Gastroesophageal sphincter (tissue), 4 donors: ENCODE results near the gene ITGB5. TPM values are rescaled to one million over a fixed set of nuclear protein-coding genes. Genes with fewer than 3 reads are reported as not detected.

Experiments used
- ATAC-seq: fragments of 150-250 bp; one replicate; pipeline ENCODE4 v1.9.1; 2016; ENCODE audit warnings: mild to moderate bottlenecking, moderate library complexity
- H3K27ac ChIP-seq, 4 donors: fragments of 200-600 bp; sonication (generic) in 3 of 4; 1 replicate in 3 of 4; 2 replicates in 1 of 4; pipeline ENCODE4 v1.5.1; 2016 to 2019
- H3K27me3 ChIP-seq: fragments of 200-600 bp; sonication (generic); one replicate; pipeline ENCODE4 v1.5.1; 2019
- H3K36me3 ChIP-seq, 2 donors: fragments of 200-600 bp; sonication (generic); one replicate each; pipeline ENCODE4 v1.5.1; 2019; ENCODE audit warnings: control low read depth in 1 of 2
- H3K4me1 ChIP-seq, 3 donors: fragments of 200-600 bp; sonication (generic); 1 replicate in 2 of 3; 2 replicates in 1 of 3; pipeline ENCODE4 v1.5.1; 2016 to 2019; ENCODE audit warnings: control low read depth in 2 of 3
- H3K4me3 ChIP-seq, 2 donors: fragments of 200-600 bp; sonication (generic); one replicate each; pipeline ENCODE4 v1.5.1; 2019; ENCODE audit warnings: mild to moderate bottlenecking in 1 of 2, moderate library complexity in 1 of 2
- H3K9me3 ChIP-seq, 3 donors: fragments of 200-600 bp; sonication (generic); one replicate each; pipeline ENCODE4 v1.5.1; 2017 to 2019; ENCODE audit warnings: control low read depth in 2 of 3
- EP300 ChIP-seq: sonication (generic); formaldehyde crosslinking; IDR thresholded peaks from one replicate; pipeline ENCODE4 v1.6.1; 2017; ENCODE audit warnings: antibody characterized with exemption, mild to moderate bottlenecking
- POLR2A ChIP-seq, 2 donors: fragments of 450-650 bp; IDR thresholded peaks; one replicate each; pipeline ENCODE4 v1.6.1; 2017; ENCODE audit warnings: antibody characterized with exemption in 2 of 2, mild to moderate bottlenecking in 2 of 2, moderate library complexity in 1 of 2
- POLR2AphosphoS5 ChIP-seq: sonication (generic); formaldehyde crosslinking; IDR thresholded peaks from one replicate; pipeline ENCODE4 v1.6.1; 2017; ENCODE audit warnings: antibody characterized with exemption
- WGBS, 2 donors: methylation state at CpG; one replicate each; pipeline ENCODE4 v1.1.5; 2018; ENCODE audit warnings: low coverage in 1 of 2; 5-methylcytosine and 5-hydroxymethylcytosine counted together
- total RNA-seq, 4 donors: library from RNA; depleted of rRNA; stranded (reverse); fragments of >200 nt; gene quantifications; one replicate each; pipeline ENCODE4 v1.1.0, GENCODE V29; 2016
- TF ChIP-seq, protein P1 (sequence below), 4 experiments: fragments of 200-600 bp in 2 of 4; fragments of 450-650 bp in 2 of 4; sonication (generic) in 1 of 4; IDR thresholded peaks; one replicate each; pipeline ENCODE4 v1.5.1; 2017 to 2019; ENCODE audit warnings: antibody characterized with exemption in 4 of 4, mild to moderate bottlenecking in 2 of 4, moderate library complexity in 2 of 4

The ITGB5 gene
- total RNA-seq, 4 donors from 2014 or later = 125 to 312 (median 151) TPM

DNA sequence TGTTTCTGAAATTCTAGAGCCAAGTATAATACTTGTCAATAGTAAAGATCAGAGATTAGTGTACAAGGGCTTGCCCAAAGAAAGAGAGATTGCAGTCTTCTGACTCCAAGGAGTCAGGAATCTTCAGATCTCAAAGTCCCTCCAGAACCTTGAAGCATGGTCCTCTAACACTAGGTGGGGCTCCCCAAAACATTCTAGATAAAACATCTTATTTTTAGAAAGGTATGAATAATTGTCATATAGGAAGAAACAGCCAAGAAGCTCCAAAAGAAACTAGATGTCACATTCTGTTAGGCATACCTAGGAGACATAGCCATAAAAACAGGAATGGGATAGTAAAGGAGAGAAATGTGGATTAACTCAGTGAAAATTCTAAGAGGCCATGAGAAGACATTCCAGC, 36.7 kb upstream of the ITGB5 start:
- H3K27me3 ChIP-seq = no peaks in the 10 kb centered on the region
- H3K4me3 ChIP-seq = no peak overlapping the region
- ATAC-seq = no peak
- no peak for TF ChIP-seq POLR2A (IDR thresholded peaks at IDR 0.05)
- TF ChIP-seq, protein P1, sequence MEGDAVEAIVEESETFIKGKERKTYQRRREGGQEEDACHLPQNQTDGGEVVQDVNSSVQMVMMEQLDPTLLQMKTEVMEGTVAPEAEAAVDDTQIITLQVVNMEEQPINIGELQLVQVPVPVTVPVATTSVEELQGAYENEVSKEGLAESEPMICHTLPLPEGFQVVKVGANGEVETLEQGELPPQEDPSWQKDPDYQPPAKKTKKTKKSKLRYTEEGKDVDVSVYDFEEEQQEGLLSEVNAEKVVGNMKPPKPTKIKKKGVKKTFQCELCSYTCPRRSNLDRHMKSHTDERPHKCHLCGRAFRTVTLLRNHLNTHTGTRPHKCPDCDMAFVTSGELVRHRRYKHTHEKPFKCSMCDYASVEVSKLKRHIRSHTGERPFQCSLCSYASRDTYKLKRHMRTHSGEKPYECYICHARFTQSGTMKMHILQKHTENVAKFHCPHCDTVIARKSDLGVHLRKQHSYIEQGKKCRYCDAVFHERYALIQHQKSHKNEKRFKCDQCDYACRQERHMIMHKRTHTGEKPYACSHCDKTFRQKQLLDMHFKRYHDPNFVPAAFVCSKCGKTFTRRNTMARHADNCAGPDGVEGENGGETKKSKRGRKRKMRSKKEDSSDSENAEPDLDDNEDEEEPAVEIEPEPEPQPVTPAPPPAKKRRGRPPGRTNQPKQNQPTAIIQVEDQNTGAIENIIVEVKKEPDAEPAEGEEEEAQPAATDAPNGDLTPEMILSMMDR (IDR thresholded peaks at IDR 0.05) = no peak
- TF ChIP-seq POLR2AphosphoS5 = no peak
- no peak for TF ChIP-seq EP300
- peaks cover 0 to 7% (median 0%) of the 10 kb centered on the region in 3 donors for H3K4me1 ChIP-seq
- H3K9me3 ChIP-seq = no peaks in the 10 kb centered on the region
- no peaks in the 10 kb centered on the region for H3K36me3 ChIP-seq
- no peak overlapping the region for H3K27ac ChIP-seq

DNA sequence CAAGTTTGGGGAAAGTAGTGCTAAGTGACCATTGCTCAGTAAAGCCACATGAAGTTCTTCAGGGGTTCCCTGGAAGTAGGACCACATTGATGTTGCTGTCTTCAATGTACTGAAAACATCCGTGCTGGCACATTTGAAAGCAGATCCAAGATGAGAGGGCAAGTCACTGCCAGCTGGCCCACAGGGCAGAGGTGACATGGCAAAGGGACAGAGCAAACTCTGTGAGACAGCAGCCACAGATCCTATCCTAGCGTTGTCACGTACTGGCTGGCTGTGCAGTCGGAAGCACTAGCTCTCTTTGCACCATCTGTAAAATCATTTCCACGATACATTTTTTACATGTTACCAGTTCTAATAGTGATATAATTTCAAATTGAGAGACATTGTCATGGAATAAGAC, 33.6 kb upstream of the ITGB5 start:
- TF ChIP-seq POLR2AphosphoS5 = no peak
- TF ChIP-seq, protein P1 (IDR thresholded peaks at IDR 0.05) = no peak
- no peak for TF ChIP-seq EP300
- no peak for TF ChIP-seq POLR2A (IDR thresholded peaks at IDR 0.05)
- no peak for ATAC-seq

DNA sequence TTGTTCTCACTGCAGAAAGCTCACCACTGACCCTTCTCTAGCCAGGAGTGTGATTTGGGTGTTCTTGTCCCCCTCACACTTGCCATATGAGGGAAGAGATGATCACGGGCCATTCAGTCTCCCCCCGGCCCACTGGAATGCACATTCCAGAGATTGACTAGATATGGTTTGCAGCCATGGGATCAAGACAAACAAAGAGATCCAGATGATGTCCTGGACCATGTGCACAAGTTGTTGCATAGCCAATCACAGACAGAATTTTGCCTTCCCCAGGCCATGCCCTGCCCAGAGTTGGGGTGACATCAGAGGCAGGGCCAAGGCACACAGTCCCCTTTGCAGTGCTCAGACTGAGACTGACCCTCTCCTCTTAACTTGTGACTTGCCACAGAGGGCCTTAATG, 32.6 kb upstream of the ITGB5 start:
- ATAC-seq = no peak
- H3K4me1 ChIP-seq = no peaks in the 10 kb centered on the region
- WGBS, 2 donors = 10% methylated on average over 2 of the region's 2 CpGs; no CpG with 5 or more reads in 1 of the 2 donors
- H3K4me3 ChIP-seq = no peak overlapping the region
- H3K27ac ChIP-seq = no peak overlapping the region
- no peak for TF ChIP-seq POLR2A (IDR thresholded peaks at IDR 0.05)
- TF ChIP-seq, protein P1 (IDR thresholded peaks at IDR 0.05) = no peak
- TF ChIP-seq EP300 = no peak
- TF ChIP-seq POLR2AphosphoS5 = no peak
- no peaks in the 10 kb centered on the region for H3K36me3 ChIP-seq
- H3K27me3 ChIP-seq = no peaks in the 10 kb centered on the region
- no peaks in the 10 kb centered on the region for H3K9me3 ChIP-seq

More for the DNA sequence above, 33.6 kb upstream of the ITGB5 start:
- no peaks in the 10 kb centered on the region for H3K4me1 ChIP-seq
- H3K36me3 ChIP-seq = no peaks in the 10 kb centered on the region
- no peaks in the 10 kb centered on the region for H3K9me3 ChIP-seq
- H3K4me3 ChIP-seq = no peak overlapping the region
- no peak overlapping the region for H3K27ac ChIP-seq
- H3K27me3 ChIP-seq = no peaks in the 10 kb centered on the region
- 88 to 93% methylated on average over 1 to 2 of the region's 5 CpGs for WGBS, 2 donors

DNA sequence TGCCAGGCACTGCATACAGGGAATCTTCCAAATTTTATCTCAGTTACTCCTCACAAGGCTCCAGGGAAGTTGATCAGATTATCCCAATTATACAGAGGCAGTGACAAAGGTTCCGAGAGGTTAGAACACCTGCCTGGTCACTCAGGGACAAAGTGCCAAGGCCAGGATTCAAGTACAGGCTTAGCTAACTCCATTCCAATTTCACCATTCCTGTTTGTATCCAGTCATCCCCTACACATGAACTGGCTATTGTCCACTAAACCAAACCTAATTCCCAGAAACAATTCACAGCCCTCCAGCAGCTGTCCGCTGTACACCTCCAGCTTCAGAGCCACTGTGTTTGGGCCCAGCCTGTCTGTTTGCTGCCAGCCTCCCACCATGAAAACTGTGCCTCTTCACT, 31.4 kb upstream of the ITGB5 start:
- no peak for TF ChIP-seq POLR2A (IDR thresholded peaks at IDR 0.05)
- no peak for TF ChIP-seq EP300
- TF ChIP-seq, protein P1 (IDR thresholded peaks at IDR 0.05) = no peak
- TF ChIP-seq POLR2AphosphoS5 = no peak

DNA sequence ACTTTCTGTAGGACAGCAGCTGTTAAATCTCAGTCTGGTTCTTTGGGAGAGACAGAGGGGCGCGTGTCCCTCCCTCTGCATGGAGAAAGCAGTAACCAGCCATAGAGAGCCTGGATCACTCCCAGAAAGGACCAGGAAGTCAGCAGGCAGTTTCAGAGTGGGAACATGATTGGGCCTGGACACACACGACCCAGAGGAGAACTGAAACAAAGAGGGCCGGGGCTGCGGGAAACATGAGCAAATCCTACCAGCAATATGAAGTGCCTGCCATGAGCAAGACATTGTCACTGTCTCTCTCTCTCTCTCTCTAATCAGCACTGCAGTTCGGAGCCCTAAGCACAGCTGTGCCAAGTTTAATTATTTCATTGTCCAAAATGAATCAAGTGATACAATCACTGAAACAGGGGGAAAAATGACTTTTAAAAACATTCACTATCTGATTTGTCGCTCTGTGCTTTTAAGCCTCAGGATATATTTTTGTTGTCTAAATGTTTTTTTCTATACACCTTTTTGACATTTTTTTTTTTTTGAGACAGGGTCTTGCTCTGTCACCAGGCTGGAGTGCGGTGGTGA, 29.8 kb upstream of the ITGB5 start:
- TF ChIP-seq POLR2A (IDR thresholded peaks at IDR 0.05) (no peak), POLR2AphosphoS5 (no peak), EP300 (no peak)
- TF ChIP-seq, protein P1 (IDR thresholded peaks at IDR 0.05) = no peak
- Histone ChIP-seq H3K4me1 (no peaks in the 10 kb centered on the region), H3K4me3 (no peak overlapping the region), H3K36me3 (no peaks in the 10 kb centered on the region), H3K27ac (no peak overlapping the region), H3K27me3 (no peaks in the 10 kb centered on the region), H3K9me3 (no peaks in the 10 kb centered on the region)
- peak; percentile 46 for ATAC-seq
- WGBS, 2 donors = 41 to 57% methylated on average over 4 to 7 of the region's 8 CpGs

More for the DNA sequence above, 31.4 kb upstream of the ITGB5 start:
- 85 to 100% methylated on average over 2 of the region's 2 CpGs for WGBS, 2 donors
- H3K9me3 ChIP-seq = no peaks in the 10 kb centered on the region
- no peak for ATAC-seq
- H3K27me3 ChIP-seq = no peaks in the 10 kb centered on the region
- no peak overlapping the region for H3K4me3 ChIP-seq
- no peak overlapping the region for H3K27ac ChIP-seq
- no peaks in the 10 kb centered on the region for H3K4me1 ChIP-seq
- H3K36me3 ChIP-seq = no peaks in the 10 kb centered on the region
